Ascending aorta (tissue), 2 donors: ENCODE measurements around the gene MED27. TPM values are rescaled to one million over a fixed set of nuclear protein-coding genes. Genes with fewer than 3 reads are reported as not detected.

Experiments
- DNase-seq, 2 donors: peaks; one replicate each; pipeline ENCODE4 v3.0.0-alpha.2; 2019; ENCODE audit warnings: low spot score in 2 of 2
- H3K27ac ChIP-seq, 2 donors: fragments of 200-600 bp; sonication (generic); one replicate each; pipeline ENCODE4 v1.5.1; 2016 to 2017; ENCODE audit warnings: mild to moderate bottlenecking in 1 of 2
- H3K27me3 ChIP-seq: fragments of 200-600 bp; sonication (generic); one replicate; pipeline ENCODE4 v1.5.1; 2017
- H3K36me3 ChIP-seq, 2 donors: fragments of 200-600 bp; sonication (generic); one replicate each; pipeline ENCODE4 v1.5.1; 2016
- H3K4me1 ChIP-seq, 2 donors: fragments of 200-600 bp; sonication (generic); one replicate each; pipeline ENCODE4 v1.5.1; 2016 to 2017; ENCODE audit warnings: mild to moderate bottlenecking in 1 of 2
- H3K4me3 ChIP-seq, 2 donors: fragments of 200-600 bp; sonication (generic); one replicate each; pipeline ENCODE4 v1.5.1; 2016 to 2017; ENCODE audit warnings: mild to moderate bottlenecking in 1 of 2
- H3K9me3 ChIP-seq, 2 donors: fragments of 200-600 bp; sonication (generic); one replicate each; pipeline ENCODE4 v1.5.1; 2016
- CTCF ChIP-seq, 3 experiments: fragments of 200-600 bp in 2 of 3; fragments of 450-650 bp in 1 of 3; sonication (generic) in 2 of 3; IDR thresholded peaks; one replicate each; pipeline ENCODE4 v1.5.1; 2016 to 2019; ENCODE audit warnings: antibody characterized with exemption in 3 of 3, mild to moderate bottlenecking in 1 of 3, moderate library complexity in 1 of 3
- intact Hi-C: fragments of 100-400 bp; cut with DNase I; formaldehyde crosslinking; loops from one replicate; pipeline ENCODE4 v1.15.1; 2023
- total RNA-seq: library from RNA; depleted of rRNA; stranded (reverse); fragments of >200 nt; gene quantifications from one replicate; pipeline ENCODE4 v1.1.0, GENCODE V29; 2016

The MED27 gene
- total RNA-seq, 1 donor from 2014 or later: 19.4 TPM

DNA sequence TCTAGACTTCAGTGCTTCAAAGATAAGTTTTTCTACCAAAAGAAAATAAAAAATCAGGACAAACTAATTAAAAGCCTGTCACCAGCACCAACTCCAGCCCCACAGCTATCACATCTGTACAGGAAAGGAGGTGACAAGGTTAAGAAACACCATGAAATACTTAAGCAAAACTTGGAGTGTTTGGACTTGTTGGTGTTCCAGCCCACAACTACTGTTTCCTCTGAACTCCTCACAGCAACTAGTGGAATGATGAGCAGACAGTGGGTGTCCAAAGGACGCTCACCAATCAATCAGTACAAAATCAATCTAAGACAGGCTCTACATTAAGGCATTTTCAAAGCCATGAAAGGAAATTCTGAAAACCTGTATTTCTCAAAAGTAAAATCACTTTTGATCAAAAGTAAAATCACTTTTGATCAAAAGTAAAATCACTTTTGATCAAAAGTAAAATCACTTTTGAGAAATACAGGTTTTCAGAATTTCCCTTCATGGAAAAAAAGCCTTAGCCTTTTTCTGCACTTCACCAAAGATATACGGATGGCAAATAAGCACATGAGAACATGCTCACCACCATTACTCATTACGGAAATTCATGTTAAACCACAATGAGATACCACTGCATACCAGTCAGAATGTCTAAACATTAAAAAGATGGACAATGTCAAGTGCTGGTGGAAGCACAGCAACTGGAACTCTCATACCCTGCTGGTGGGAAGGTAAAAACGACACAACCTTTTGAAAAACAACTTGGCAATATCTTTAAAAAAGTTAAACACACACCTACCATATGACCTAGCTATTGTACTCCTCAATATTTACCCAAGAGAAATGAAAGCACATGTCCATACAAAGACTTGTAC, 79.7 kb downstream of the MED27 start:
- intact Hi-C loops: no loop called here
- no peak for DNase-seq
- H3K27ac ChIP-seq: no peak overlapping the region
- no peaks in the 10 kb centered on the region for H3K27me3 ChIP-seq
- peaks cover 0 to 3% of the 10 kb centered on the region in 2 donors for H3K4me1 ChIP-seq
- TF ChIP-seq CTCF (IDR thresholded peaks at IDR 0.05): no peak
- H3K4me3 ChIP-seq: no peak overlapping the region
- H3K36me3 ChIP-seq: no peaks in the 10 kb centered on the region
- H3K9me3 ChIP-seq: no peaks in the 10 kb centered on the region

- Histone ChIP-seq H3K27ac (no peak overlapping the region), H3K36me3 (peaks cover 0 to 5% of the 10 kb centered on the region in 2 donors), H3K27me3 (no peaks in the 10 kb centered on the region), H3K4me3 (no peak overlapping the region), H3K9me3 (no peaks in the 10 kb centered on the region), H3K4me1 (peaks cover 0 to 3% of the 10 kb centered on the region in 2 donors)
- DNase-seq: no peak
- TF ChIP-seq CTCF (IDR thresholded peaks at IDR 0.05): no peak
- intact Hi-C loops: no loop called here
Observed at GRCh38 chr9:131997779-131998178, 81.9 kb downstream of the MED27 start.

GRCh38 chr9:131997076-131997475, 82.6 kb downstream of the MED27 start:
- H3K4me1 ChIP-seq: peaks cover 0 to 3% of the 10 kb centered on the region in 2 donors
- H3K9me3 ChIP-seq: no peaks in the 10 kb centered on the region
- no peak overlapping the region for H3K27ac ChIP-seq
- intact Hi-C loops: no loop called here
- H3K36me3 ChIP-seq: peaks cover 0 to 5% of the 10 kb centered on the region in 2 donors
- TF ChIP-seq CTCF (IDR thresholded peaks at IDR 0.05): no peak
- H3K4me3 ChIP-seq: no peak overlapping the region
- no peaks in the 10 kb centered on the region for H3K27me3 ChIP-seq
- DNase-seq: no peak

- Histone ChIP-seq H3K36me3 (peaks cover 0 to 5% of the 10 kb centered on the region in 2 donors), H3K27ac (no peak overlapping the region), H3K9me3 (no peaks in the 10 kb centered on the region), H3K27me3 (no peaks in the 10 kb centered on the region), H3K4me1 (peaks cover 0 to 3% of the 10 kb centered on the region in 2 donors), H3K4me3 (no peak overlapping the region)
- DNase-seq: no peak
- intact Hi-C loops: no loop called here
- TF ChIP-seq CTCF (IDR thresholded peaks at IDR 0.05): no peak
Observed at GRCh38 chr9:131995382-131995781, 84.3 kb downstream of the MED27 start.

GRCh38 chr9:131994364-131995125, 85.1 kb downstream of the MED27 start:
- Histone ChIP-seq H3K9me3 (no peaks in the 10 kb centered on the region), H3K36me3 (peaks cover 0 to 5% of the 10 kb centered on the region in 2 donors), H3K4me3 (no peak overlapping the region), H3K27ac (no peak overlapping the region), H3K4me1 (peaks cover 0 to 3% of the 10 kb centered on the region in 2 donors), H3K27me3 (no peaks in the 10 kb centered on the region)
- DNase-seq: no peak
- intact Hi-C loops: no loop called here
- no peak for TF ChIP-seq CTCF (IDR thresholded peaks at IDR 0.05)
